HL-60/S4 treated with retinoic acid at 250 ng/mL for 4 days and 3 days (cell line): Measurements from ENCODE around the gene GRAP.

Experiments
- in situ Hi-C: fragments of 300-500 bp; cut with MboI; formaldehyde crosslinking; loops from 2 replicates; pipeline ENCODE4 v1.7.0; 2022; ENCODE audit warnings: low sequenced_read_pairs

Gene GRAP

GRCh38 chr17:18987230-18987610, 59.5 kb downstream of the GRAP start:
- in situ Hi-C loops: no loop called here

DNA sequence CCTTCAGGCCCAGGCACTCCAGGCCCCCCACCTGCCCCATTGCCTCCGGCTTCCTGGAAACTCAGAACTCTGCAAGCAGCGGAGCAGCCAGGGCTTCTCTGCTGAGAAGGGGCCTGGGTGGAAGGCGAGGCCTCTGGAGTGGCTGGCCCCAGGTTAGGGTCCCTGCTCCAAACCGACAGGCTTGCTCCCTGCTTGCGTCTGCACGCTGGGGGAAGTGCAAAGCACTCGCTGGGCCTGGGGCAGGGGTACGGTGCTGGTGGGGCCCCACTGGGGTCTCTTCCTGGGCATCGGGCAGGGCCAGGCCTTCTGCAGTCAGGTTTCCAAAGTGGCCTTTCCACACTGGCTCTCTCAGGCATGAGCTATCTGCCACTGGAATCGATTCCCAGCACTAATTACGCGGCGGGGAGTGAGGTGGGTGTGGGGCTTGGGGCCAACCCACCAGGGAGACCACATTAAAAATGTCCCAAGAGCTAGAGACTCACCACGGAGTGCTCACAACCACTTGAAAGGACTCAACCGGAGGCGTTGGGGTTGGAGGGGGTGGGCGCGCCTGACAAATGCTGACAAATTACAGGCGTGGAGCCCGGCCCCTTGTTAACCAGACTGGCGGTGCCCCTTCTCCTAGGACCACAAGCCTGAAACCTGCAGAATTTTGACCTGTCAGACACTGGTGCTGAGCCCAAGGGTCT, 60.1 kb downstream of the GRAP start:
- in situ Hi-C loops: no loop called here

DNA sequence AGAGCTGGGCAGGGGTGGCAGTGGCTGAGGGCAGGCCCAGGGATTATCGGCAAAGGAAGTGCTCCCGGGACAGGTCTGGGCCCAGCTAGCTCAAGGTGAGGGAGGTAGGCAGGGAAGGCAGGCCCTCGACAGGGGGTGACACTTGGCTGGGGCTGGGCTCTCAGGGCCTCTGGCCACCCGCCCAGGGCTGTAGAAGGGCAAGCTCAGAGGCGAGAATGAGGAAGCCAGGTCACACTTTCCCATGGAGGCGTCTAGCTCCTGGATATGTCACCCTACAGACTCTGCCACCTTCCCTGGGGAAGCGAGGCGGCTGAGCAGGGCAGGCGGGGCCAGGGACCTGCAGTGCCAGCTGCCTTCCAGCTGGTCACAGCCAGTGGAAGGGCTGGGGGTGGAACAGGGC, 61.3 kb downstream of the GRAP start:
- in situ Hi-C loops: no loop called here

DNA sequence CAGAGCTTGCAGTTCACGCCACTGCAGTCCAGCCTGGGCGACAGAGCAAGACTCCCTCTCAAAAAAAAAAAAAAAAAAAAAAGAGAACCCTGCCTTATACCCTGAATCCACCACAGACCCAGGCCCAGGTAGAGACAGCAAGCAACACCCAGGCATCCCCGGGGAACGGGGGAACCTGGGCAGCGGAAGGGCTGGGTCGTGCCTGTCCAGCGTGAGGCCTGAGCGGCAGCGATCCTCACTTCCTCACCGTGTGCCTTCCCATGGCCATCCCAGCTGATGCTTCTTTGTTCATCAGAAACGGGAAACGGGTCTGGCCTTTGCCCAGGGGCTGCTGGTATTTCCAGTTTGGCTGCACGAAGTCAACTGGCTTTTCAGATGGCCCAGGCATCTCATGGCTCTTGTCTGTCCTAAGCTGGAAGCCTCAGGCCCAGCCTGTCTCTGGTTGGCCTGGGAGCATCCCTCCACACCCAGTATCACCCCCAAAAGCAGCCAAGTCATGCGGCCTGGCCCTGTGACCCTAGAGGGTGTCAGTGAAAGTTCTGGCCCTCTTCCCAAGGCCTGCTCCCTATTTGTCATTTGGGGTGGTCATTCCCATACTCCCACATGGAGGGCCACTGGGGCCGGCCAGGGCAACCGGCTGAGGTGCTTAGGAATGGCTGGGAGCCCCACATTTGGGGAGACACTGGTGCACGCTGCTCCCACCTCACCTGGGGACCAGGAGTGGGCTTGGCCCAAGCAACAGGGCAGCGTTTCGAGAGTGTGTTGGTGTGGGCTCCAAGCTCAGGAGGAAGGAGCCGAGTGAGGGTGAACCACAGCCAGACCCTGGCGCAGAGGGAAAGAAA, 62.3 kb downstream of the GRAP start:
- in situ Hi-C loops: no loop called here

DNA sequence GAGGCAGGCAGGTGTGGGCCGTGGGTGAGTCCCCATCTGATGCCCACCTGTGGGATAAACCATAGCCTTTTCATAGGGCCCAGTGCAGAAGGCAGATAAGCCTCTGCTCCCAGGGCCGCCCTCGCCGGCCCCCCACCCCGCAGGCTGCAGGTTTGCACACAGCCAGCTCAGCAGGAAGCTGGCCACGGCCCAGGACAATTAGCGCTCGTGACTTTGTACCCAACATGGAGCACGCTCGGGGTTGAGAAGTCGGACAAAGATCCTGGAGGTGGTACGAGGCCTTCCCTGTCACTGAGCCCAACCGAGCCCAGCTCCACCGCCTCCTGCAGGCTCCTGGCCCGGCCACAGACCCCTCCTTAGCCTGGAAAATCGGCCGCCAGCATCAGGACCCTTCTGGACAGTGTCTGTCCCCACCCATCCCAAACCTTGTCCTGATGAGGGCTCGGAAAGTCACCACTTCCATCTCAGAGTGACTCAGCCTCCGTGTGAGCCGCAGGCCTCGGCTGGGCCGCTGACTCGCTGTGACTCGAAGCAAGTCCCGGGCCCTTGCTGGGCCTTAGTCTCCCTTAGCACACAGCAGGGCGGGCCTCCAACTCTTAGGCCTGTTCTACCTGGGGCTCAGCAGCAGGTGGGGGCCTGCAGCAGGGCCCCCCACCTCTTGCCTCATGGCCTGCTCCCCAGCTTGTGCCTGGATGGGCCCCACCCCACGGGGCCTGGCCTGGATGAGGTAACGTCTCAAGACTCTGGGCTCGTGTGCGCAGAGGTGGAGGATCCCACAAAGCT, 64.9 kb downstream of the GRAP start:
- in situ Hi-C loops: no loop called here

DNA sequence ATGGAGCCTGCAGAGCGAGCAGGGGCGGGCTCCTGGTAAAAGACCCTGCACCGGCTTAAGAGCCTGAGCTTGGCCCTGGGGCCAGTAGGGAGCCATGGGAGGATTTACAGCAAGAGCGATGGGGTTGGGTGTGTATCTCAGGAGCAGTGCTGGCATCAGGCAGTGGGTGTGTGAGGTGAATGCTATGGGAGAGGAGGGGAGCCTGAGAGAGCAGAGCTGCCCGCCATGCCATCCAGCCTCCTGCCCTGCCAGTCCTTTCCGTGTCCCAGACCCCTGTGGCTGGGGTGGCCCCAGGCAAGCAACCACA, 65.5 kb downstream of the GRAP start:
- in situ Hi-C loops: no loop called here

GRCh38 chr17:18980682-18981334, 65.9 kb downstream of the GRAP start:
- in situ Hi-C loops: no loop called here

DNA sequence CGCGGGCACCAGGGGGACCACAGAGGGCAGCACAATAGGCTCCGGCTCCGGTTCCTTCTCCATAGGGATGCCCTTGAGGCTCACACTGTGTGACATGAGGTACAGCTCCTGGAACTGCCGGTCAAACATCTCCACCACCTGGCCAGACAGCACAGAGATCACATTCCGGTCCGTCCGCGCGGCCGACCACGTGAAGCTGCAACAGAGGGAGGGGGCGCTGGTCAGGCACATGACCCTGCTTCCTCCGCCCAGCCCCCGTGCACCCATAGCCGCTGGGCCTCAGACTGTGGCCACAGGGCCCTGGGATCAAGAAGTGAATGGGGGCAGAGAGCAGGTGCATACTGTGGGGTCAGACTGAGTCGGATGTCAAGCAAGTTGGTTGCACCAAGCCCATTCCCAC, 68.1 kb downstream of the GRAP start:
- in situ Hi-C loops: no loop called here

DNA sequence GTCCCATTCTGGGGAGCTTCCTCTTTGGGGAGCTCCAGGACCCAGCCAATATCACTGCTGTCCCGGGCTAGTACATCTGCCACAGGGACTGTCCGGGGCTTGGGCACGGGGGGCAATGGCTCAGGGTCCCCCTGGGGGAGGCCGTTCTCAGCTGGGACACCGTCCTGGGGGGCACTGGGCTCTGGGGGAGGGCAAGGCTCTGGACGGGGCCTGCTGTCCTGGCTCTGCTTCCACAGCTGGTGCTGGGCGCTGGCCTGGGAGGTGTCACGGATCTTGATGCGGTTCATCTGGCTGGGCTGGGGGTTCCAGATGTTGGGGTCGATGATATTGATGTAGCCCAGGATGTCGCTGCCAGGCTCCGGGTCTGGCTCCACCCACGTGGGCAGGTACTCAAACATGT, 68.7 kb downstream of the GRAP start:
- in situ Hi-C loops: no loop called here

- in situ Hi-C loops: no loop called here
Measured at GRCh38 chr17:18977646-18978045, 69.1 kb downstream of the GRAP start.

DNA sequence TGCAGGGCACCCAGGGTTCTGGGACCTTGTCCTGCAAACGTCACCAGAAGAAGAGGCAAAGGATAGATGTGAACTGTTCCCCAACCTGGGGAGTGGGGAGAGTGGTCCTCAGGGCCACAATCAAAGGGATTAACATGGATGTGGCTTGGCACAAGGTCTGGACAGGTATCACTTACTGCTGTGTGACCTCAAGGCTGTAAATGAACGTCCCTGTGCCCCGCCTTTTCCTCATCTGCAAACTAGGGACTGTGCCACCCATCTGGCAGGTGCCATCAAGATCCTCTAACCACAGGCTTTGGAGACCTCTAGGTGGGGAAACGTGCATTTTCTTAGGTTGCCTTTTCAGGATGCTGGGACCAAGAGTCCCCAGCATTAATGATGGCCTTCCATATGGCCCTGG, 69.7 kb downstream of the GRAP start:
- in situ Hi-C loops: no loop called here

GRCh38 chr17:18976201-18976600, 70.6 kb downstream of the GRAP start:
- in situ Hi-C loops: no loop called here

DNA sequence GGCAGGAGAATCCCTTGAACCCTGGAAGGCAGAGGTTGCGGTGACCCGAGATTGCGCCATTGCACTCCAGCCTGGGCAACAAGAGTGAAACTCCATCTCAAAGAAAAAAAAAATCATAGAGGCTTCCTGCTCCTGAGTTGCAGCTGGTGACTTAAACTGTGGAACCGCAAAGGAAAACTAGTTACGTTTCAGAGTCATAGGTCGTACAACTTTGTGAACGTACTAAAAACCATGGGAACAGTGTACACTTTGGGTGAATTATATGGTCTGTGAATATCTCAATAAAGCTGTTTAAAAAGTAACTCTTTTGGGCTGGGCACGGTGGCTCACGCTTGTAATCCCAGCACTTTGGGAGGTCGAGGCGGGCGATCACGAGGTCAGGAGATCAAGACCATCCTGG, 71.2 kb downstream of the GRAP start:
- in situ Hi-C loops: no loop called here

GRCh38 chr17:18974407-18975149, 72.2 kb downstream of the GRAP start:
- in situ Hi-C loops: no loop called here

- in situ Hi-C loops: no loop called here
Measured at GRCh38 chr17:18971801-18972200, 75.0 kb downstream of the GRAP start.
